HepG2 (cell line): Measurements from ENCODE around the gene PAK2. TPM values are rescaled to one million over a fixed set of nuclear protein-coding genes. Genes with fewer than 3 reads are reported as not detected.
A peak's percentile ranks its signal among the peaks of the same experiment; 100 is the strongest.

Experiments used
- BCL3 ChIP-seq: sonication (generic); formaldehyde crosslinking; IDR thresholded peaks from 2 replicates; pipeline ENCODE4 v1.5.1; 2020; ENCODE audit warnings: mild to moderate bottlenecking, missing genetic modification reagents, moderate library complexity
- CBX2 ChIP-seq, 2 experiments: fragments of 200-600 bp in 1 of 2; sonication (generic); formaldehyde crosslinking in 1 of 2; IDR thresholded peaks; 2 replicates each; pipeline versions ENCODE4 v1.7.0 to v1.8.1; 2018 to 2022; ENCODE audit warnings: low read depth in 2 of 2, low read length in 1 of 2, mild to moderate bottlenecking in 1 of 2, missing genetic modification reagents in 1 of 2
- ISL2 ChIP-seq: sonication (generic); formaldehyde crosslinking; IDR thresholded peaks from 2 replicates; pipeline ENCODE4 v1.5.0; 2020; ENCODE audit warnings: missing genetic modification reagents
- NBN ChIP-seq: fragments of 450-650 bp; conservative IDR thresholded peaks from 2 replicates; pipeline ENCODE4 v1.6.1; 2017
- SP4 ChIP-seq: sonication (generic); formaldehyde crosslinking; IDR thresholded peaks from 2 replicates; pipeline ENCODE4 v1.8.1; 2023; ENCODE audit warnings: mild to moderate bottlenecking, missing genetic modification reagents
- ZNF256 ChIP-seq: sonication (generic); formaldehyde crosslinking; conservative IDR thresholded peaks from 2 replicates; pipeline ENCODE4 v1.4.0; 2020; ENCODE audit warnings: missing genetic modification reagents
- ZNF263 ChIP-seq: sonication (generic); formaldehyde crosslinking; IDR thresholded peaks from 2 replicates; pipeline ENCODE4 v1.4.0; 2020; ENCODE audit warnings: missing genetic modification reagents
- polyA plus RNA-seq, 8 experiments: library from polyadenylated mRNA; depleted of rRNA in 3 of 8; stranded (reverse) in 7 of 8; unstranded in 1 of 8; fragments of >200 nt; fragmentation: Illumina TruSeq in 4 of 8; extraction: Trizol in 4 of 8; gene quantifications; 2 replicates each; pipeline versions ENCODE4 v1.2.1 to v1.2.3, GENCODE V29; 2011 to 2016; ENCODE audit warnings: low read depth in 4 of 8, missing spikeins in 1 of 8, mixed read lengths in 1 of 8; ENCODE audit not compliant: insufficient read depth in 1 of 8
- total RNA-seq, 5 experiments: library from RNA; depleted of rRNA; stranded (reverse); fragments of >200 nt; fragmentation: Illumina TruSeq; extraction: Trizol; gene quantifications; 2 replicates each; pipeline ENCODE4 v1.2.3, GENCODE V29; 2016; ENCODE audit warnings: low read depth in 1 of 5
- TF ChIP-seq, protein P1 (sequence below): IDR thresholded peaks from 2 replicates; pipeline ENCODE4 v1.6.1; 2012; ENCODE audit warnings: low read depth, low read length, improper control_type of control experiment

The PAK2 gene
- total and polyA plus RNA-seq, 2 of the 13 experiments (the other 11 are each of a cell fraction or from before 2014, with no cell fraction given), result 23.0 to 24.7 TPM

DNA sequence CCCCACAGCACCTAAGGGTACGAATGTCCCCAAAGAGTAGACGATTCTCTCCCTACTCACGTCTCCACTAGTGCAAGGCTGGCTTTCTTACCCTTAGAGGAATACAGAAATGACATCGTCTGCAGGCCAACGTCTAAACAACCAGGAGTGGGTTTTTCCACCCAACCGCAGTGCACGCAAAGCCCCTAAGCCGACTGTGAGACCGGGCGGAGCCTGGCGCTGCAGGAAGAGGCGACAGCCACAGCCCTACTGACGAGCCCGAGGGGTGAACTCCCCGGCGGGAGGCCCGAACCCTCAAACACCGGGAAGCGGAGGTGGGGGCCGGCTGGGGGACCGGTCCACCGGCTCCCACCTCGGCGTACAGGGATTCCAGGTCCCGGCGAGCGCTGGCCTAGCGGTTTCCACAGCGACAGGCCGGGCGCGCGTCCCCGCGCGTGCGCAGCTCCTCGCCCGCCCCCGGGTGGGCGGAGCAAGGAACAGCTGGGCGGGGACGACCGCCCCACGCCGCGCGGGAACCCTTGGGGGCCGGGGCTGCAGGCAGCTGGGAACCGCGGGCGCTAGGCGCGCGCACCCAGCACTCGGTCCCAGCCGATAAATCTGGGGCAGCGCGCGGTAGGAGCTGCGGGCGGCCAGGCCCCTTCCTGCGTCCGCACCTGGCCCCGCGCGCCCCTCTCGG, 27.7 kb upstream of the PAK2 start, which contains the start of the genes CEP19 and PIGX (continued):
- peak; percentile 19; the same call in 1 of the 2 replicates for TF ChIP-seq ZNF263 (CRISPR knock-in tag)
- no peak for TF ChIP-seq NBN
- no peak for TF ChIP-seq ZNF256 (CRISPR knock-in tag)
- TF ChIP-seq ISL2 (CRISPR knock-in tag), result no peak
- TF ChIP-seq CBX2 (IDR thresholded peaks at IDR 0.05; ENCODE audit: low read depth, low read length), result no peak
- no peak for TF ChIP-seq CBX2 (CRISPR knock-in tag; IDR thresholded peaks at IDR 0.05; ENCODE audit: low read depth)
- TF ChIP-seq SP4 (CRISPR knock-in tag), result peak; percentile 52; the same call in 1 of the 2 replicates
- TF ChIP-seq, protein P1, sequence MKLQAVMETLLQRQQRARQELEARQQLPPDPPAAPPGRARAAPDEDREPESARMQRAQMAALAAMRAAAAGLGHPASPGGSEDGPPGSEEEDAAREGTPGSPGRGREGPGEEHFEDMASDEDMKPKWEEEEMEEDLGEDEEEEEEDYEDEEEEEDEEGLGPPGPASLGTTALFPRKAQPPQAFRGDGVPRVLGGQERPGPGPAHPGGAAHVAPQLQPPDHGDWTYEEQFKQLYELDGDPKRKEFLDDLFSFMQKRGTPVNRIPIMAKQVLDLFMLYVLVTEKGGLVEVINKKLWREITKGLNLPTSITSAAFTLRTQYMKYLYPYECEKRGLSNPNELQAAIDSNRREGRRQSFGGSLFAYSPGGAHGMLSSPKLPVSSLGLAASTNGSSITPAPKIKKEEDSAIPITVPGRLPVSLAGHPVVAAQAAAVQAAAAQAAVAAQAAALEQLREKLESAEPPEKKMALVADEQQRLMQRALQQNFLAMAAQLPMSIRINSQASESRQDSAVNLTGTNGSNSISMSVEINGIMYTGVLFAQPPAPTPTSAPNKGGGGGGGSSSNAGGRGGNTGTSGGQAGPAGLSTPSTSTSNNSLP, result no peak
- TF ChIP-seq BCL3 (CRISPR knock-in tag), result no peak
